ENCODE data around the gene GRIK3. TPM values are rescaled to one million over a fixed set of nuclear protein-coding genes. Genes with fewer than 3 reads are reported as not detected.

GRIK3 gene
- total RNA-seq, 1 experiment from 2014 or later = not detected

- Histone ChIP-seq H3K4me3 (ENCODE audit: low read length) (no peak overlapping the region), H3K4me2 (ENCODE audit: low read length) (no peak overlapping the region), H3K4me1 (ENCODE audit: insufficient read depth, low read length) (no peaks in the 10 kb centered on the region), H3F3A (ENCODE audit: low read length, unreplicated experiment) (no peaks in the 10 kb centered on the region), H3K9me3 (ENCODE audit: low read length) (no peaks in the 10 kb centered on the region), H3K9ac (ENCODE audit: low read length) (no peak overlapping the region), H3K9me2 (replicated peaks; ENCODE audit: low read length) (no peaks in the 10 kb centered on the region), H3K27ac (ENCODE audit: low read length) (no peak overlapping the region), H3K36me3 (ENCODE audit: low read depth, low read length) (no peaks in the 10 kb centered on the region), H4K20me1 (ENCODE audit: low read length) (no peaks in the 10 kb centered on the region), H2AFZ (ENCODE audit: low read length) (no peak overlapping the region), H3K79me2 (ENCODE audit: low read length) (no peaks in the 10 kb centered on the region), H3K27me3 (ENCODE audit: low read length) (peaks cover 30% of the 10 kb centered on the region)
- POLR2A ChIA-PET (ENCODE audit: unreplicated experiment) = no interaction called here
- intact Hi-C loops (cut with micrococcal nuclease) = no loop called here
- ATAC-seq (no peak), DNase-seq (no peak)
- TF ChIP-seq, protein P1, sequence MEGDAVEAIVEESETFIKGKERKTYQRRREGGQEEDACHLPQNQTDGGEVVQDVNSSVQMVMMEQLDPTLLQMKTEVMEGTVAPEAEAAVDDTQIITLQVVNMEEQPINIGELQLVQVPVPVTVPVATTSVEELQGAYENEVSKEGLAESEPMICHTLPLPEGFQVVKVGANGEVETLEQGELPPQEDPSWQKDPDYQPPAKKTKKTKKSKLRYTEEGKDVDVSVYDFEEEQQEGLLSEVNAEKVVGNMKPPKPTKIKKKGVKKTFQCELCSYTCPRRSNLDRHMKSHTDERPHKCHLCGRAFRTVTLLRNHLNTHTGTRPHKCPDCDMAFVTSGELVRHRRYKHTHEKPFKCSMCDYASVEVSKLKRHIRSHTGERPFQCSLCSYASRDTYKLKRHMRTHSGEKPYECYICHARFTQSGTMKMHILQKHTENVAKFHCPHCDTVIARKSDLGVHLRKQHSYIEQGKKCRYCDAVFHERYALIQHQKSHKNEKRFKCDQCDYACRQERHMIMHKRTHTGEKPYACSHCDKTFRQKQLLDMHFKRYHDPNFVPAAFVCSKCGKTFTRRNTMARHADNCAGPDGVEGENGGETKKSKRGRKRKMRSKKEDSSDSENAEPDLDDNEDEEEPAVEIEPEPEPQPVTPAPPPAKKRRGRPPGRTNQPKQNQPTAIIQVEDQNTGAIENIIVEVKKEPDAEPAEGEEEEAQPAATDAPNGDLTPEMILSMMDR (conservative IDR thresholded peaks at IDR 0.05; ENCODE audit: low read depth, low read length) = no peak
- TF ChIP-seq EZH2 (IDR thresholded peaks at IDR 0.05; ENCODE audit: low read length, unreplicated experiment) = no peak
- no peak for TF ChIP-seq EZH2phosphoT487 (IDR thresholded peaks at IDR 0.05; ENCODE audit: borderline replicate concordance, low read length)
- CTCF ChIA-PET = no interaction called here
- BruUV-seq (replicated peaks) = no TSS peak
These were observed 50.3 kb downstream of the GRIK3 start for GRCh38 chr1:36984026-36984425.

DNA sequence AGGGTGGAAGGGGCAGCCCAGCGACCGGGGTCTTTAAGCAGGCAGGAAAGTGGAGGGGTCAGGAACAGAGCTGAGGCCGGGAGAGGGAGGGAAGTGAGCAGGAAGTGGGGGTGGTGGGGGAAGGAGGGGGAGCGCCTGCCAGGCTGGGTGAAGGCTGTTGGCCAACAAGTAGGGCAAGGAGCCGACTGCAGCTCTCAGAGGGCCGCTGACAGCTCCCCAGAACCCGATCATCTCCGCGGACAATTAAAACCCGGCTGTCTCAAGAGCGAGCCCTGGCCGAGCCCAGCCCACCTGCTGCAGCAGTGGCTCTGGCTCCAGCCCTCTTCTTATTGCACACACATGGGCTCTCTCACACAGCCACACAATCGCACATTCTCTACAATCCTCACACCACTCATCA lies 51.6 kb downstream of the GRIK3 start:
- no peak overlapping the region for H3K27ac ChIP-seq (ENCODE audit: low read length)
- no peak overlapping the region for H2AFZ ChIP-seq (ENCODE audit: low read length)
- H3K36me3 ChIP-seq (ENCODE audit: low read depth, low read length) = no peaks in the 10 kb centered on the region
- H3K4me3 ChIP-seq (ENCODE audit: low read length) = no peak overlapping the region
- H4K20me1 ChIP-seq (ENCODE audit: low read length) = no peaks in the 10 kb centered on the region
- CTCF ChIA-PET = no interaction called here
- BruUV-seq (replicated peaks) = no TSS peak
- no peaks in the 10 kb centered on the region for H3K9me2 ChIP-seq (replicated peaks; ENCODE audit: low read length)
- no peak overlapping the region for H3K4me2 ChIP-seq (ENCODE audit: low read length)
- intact Hi-C loops (cut with micrococcal nuclease) = no loop called here
- H3K9ac ChIP-seq (ENCODE audit: low read length) = no peak overlapping the region
- no peaks in the 10 kb centered on the region for H3K79me2 ChIP-seq (ENCODE audit: low read length)
- H3K27me3 ChIP-seq (ENCODE audit: low read length) = peaks cover 18% of the 10 kb centered on the region; the same call in 1 of the 2 replicates
- H3F3A ChIP-seq (ENCODE audit: low read length, unreplicated experiment) = no peaks in the 10 kb centered on the region
- no peak for DNase-seq
- POLR2A ChIA-PET (ENCODE audit: unreplicated experiment) = no interaction called here
- ATAC-seq = no peak
- H3K9me3 ChIP-seq (ENCODE audit: low read length) = no peaks in the 10 kb centered on the region
- no peaks in the 10 kb centered on the region for H3K4me1 ChIP-seq (ENCODE audit: insufficient read depth, low read length)
- TF ChIP-seq, protein P1 (conservative IDR thresholded peaks at IDR 0.05; ENCODE audit: low read depth, low read length) = no peak
- TF ChIP-seq EZH2 (IDR thresholded peaks at IDR 0.05; ENCODE audit: low read length, unreplicated experiment) (no peak), EZH2phosphoT487 (IDR thresholded peaks at IDR 0.05; ENCODE audit: borderline replicate concordance, low read length) (no peak)

GRCh38 chr1:36981771-36982622 lies 52.3 kb downstream of the GRIK3 start:
- no TSS peak for BruUV-seq (replicated peaks)
- TF ChIP-seq EZH2 (IDR thresholded peaks at IDR 0.05; ENCODE audit: low read length, unreplicated experiment) (no peak), EZH2phosphoT487 (IDR thresholded peaks at IDR 0.05; ENCODE audit: borderline replicate concordance, low read length) (no peak)
- TF ChIP-seq, protein P1 (conservative IDR thresholded peaks at IDR 0.05; ENCODE audit: low read depth, low read length) = no peak
- H2AFZ ChIP-seq (ENCODE audit: low read length) = no peak overlapping the region
- no peak overlapping the region for H3K4me2 ChIP-seq (ENCODE audit: low read length)
- no peaks in the 10 kb centered on the region for H3F3A ChIP-seq (ENCODE audit: low read length, unreplicated experiment)
- H3K36me3 ChIP-seq (ENCODE audit: low read depth, low read length) = no peaks in the 10 kb centered on the region
- H3K4me3 ChIP-seq (ENCODE audit: low read length) = no peak overlapping the region
- H3K27me3 ChIP-seq (ENCODE audit: low read length) = peaks cover 12% of the 10 kb centered on the region; the same call in 1 of the 2 replicates
- no peak for ATAC-seq
- intact Hi-C loops (cut with micrococcal nuclease) = no loop called here
- CTCF ChIA-PET = no interaction called here
- no peaks in the 10 kb centered on the region for H3K79me2 ChIP-seq (ENCODE audit: low read length)
- no peaks in the 10 kb centered on the region for H3K4me1 ChIP-seq (ENCODE audit: insufficient read depth, low read length)
- no peak overlapping the region for H3K27ac ChIP-seq (ENCODE audit: low read length)
- no peak overlapping the region for H3K9ac ChIP-seq (ENCODE audit: low read length)
- no peak for DNase-seq
- H3K9me3 ChIP-seq (ENCODE audit: low read length) = no peaks in the 10 kb centered on the region
- H3K9me2 ChIP-seq (replicated peaks; ENCODE audit: low read length) = no peaks in the 10 kb centered on the region
- POLR2A ChIA-PET (ENCODE audit: unreplicated experiment) = no interaction called here
- no peaks in the 10 kb centered on the region for H4K20me1 ChIP-seq (ENCODE audit: low read length)
